Limb (tissue), 2 donors: ENCODE data around the gene HOXA3.
A peak's percentile ranks its signal among the peaks of the same experiment; 100 is the strongest.

ENCODE experiments used
- DNase-seq, 2 donors: peaks; one replicate each; pipeline ENCODE4 v3.0.0-alpha.2; 2016; ENCODE audit errors: extremely low spot score in 2 of 2

The HOXA3 gene

DNA sequence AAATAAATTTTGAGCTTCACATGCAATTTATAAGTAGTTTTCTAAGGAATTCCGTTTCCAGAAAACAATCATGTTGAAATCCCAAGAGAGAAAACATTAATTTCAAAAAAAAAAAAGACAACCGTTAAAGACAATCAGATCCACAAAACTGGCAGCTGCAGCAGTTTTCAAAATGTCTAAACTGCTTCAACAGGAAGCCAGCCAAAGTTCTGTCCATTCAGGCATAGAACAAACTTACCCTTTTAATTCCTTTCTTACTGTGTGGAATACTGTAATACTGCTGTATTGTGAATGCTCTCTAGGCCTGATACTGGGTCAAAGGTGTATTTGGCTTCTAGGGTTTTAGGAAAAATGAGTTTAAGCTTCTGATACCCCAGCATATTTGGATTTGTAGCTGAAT lies 88.2 kb downstream of the HOXA3 start:
- peak in 1 of 2 donors; percentile 23 for DNase-seq

DNA sequence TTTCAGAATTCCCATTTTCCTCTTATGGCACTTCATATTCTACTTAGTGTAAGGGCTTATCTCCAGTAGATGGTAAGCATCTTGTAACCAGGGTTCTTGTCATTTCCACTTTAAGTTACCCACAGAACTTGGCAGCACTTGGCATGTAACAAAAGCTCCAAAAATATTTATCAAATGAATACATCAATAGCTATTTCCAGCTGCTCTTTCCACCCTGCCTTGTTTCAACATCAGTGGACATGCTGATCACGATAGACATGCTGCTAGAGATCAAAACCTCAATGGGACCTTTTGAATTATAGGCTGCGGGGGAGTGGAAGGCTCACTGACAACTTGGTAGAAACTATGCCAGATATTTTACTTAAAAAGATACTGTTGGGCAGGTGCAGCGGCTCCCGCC lies 89.4 kb downstream of the HOXA3 start:
- no peak for DNase-seq
